Esophagus muscularis mucosa (tissue), 4 donors: Measurements from ENCODE around the gene CEP55. TPM values are rescaled to one million over a fixed set of nuclear protein-coding genes. Genes with fewer than 3 reads are reported as not detected.

Experiments used
- DNase-seq: peaks from one replicate; pipeline ENCODE4 v3.0.0-alpha.2; 2017; ENCODE audit errors: extremely low spot score
- H3K27ac ChIP-seq, 4 donors: fragments of 200-600 bp; sonication (generic); replicated peaks in 1 of 4; 1 replicate in 3 of 4; 2 replicates in 1 of 4; pipeline ENCODE4 v1.5.1; 2016 to 2019; ENCODE audit warnings: mild to moderate bottlenecking in 1 of 4
- H3K27me3 ChIP-seq, 4 donors: fragments of 200-600 bp; sonication (generic); one replicate each; pipeline versions ENCODE4 v1.5.1 to v1.6.0; 2016 to 2019
- H3K36me3 ChIP-seq, 4 donors: fragments of 200-600 bp; sonication (generic); one replicate each; pipeline ENCODE4 v1.5.1; 2016 to 2019
- H3K4me1 ChIP-seq, 4 donors: fragments of 200-600 bp; sonication (generic); one replicate each; pipeline ENCODE4 v1.5.1; 2016 to 2019
- H3K4me3 ChIP-seq, 4 donors: fragments of 200-600 bp; sonication (generic); 1 replicate in 2 of 4; 2 replicates in 2 of 4; pipeline ENCODE4 v1.5.1; 2016 to 2019; ENCODE audit warnings: mild to moderate bottlenecking in 4 of 4, moderate library complexity in 1 of 4
- H3K9me3 ChIP-seq, 4 donors: fragments of 200-600 bp; sonication (generic); 1 replicate in 3 of 4; 2 replicates in 1 of 4; pipeline ENCODE4 v1.5.1; 2016 to 2019
- EP300 ChIP-seq: sonication (generic); formaldehyde crosslinking; IDR thresholded peaks from one replicate; pipeline ENCODE4 v1.6.1; 2017; ENCODE audit warnings: antibody characterized with exemption
- POLR2A ChIP-seq: fragments of 450-650 bp; IDR thresholded peaks from one replicate; pipeline ENCODE4 v1.6.1; 2017; ENCODE audit warnings: antibody characterized with exemption, moderate library complexity, mild to moderate bottlenecking, low read depth
- POLR2AphosphoS5 ChIP-seq, 2 donors: sonication (generic); formaldehyde crosslinking; IDR thresholded peaks; one replicate each; pipeline ENCODE4 v1.6.1; 2017; ENCODE audit warnings: antibody characterized with exemption in 2 of 2
- WGBS: methylation state at CpG from one replicate; pipeline ENCODE4 v1.1.5; 2018; 5-methylcytosine and 5-hydroxymethylcytosine counted together
- intact Hi-C: fragments of 100-400 bp; cut with DNase I; formaldehyde crosslinking; loops from one replicate; pipeline ENCODE4 v1.15.1; 2023
- total RNA-seq, 4 donors: library from RNA; depleted of rRNA; stranded (reverse); fragments of >200 nt; gene quantifications; one replicate each; pipeline versions ENCODE4 v1.1.0 to v1.2.1, GENCODE V29; 2016
- TF ChIP-seq, protein P1 (sequence below), 3 experiments: fragments of 200-600 bp in 2 of 3; fragments of 450-650 bp in 1 of 3; sonication (generic) in 2 of 3; IDR thresholded peaks; one replicate each; pipeline ENCODE4 v1.5.1; 2017 to 2019; ENCODE audit warnings: antibody characterized with exemption in 3 of 3, mild to moderate bottlenecking in 2 of 3, moderate library complexity in 1 of 3

Gene CEP55
- total RNA-seq: under 1 TPM in 3 of 4 donors, not detected in 1; 0.19 to 0.80 (median 0.50) TPM

DNA sequence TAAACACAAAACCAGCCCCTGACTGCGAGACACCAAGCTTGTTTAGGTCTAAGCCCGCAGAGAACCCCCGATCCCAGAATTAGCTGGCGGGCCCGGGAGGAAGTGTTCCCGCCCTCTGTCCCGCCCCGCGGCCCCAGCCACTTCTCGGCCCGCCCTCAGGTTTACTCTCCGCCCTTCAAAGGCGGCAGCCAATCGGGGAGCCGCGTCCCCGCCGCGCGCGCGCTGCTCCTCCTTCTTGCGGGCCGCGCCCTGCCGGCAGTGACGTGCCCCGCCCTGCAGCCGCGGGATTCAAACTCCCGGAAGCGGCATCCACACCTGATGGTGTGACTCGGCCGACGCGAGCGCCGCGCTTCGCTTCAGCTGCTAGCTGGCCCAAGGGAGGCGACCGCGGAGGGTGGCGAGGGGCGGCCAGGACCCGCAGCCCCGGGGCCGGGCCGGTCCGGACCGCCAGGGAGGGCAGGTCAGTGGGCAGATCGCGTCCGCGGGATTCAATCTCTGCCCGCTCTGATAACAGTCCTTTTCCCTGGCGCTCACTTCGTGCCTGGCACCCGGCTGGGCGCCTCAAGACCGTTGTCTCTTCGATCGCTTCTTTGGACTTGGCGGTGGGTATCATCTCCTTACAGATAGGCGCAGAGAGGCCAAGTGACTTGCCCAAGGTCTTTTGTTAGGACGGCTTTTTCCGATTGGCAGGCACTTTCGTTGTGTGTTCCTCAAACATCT is at the start of gene CEP55:
TSS of gene CEP55 (plus strand) at position 291 of the 720 bp plus-strand sequence. CDS start 3,440 bp downstream, outside the sequence.
- Histone ChIP-seq H3K36me3 (no peaks in the 10 kb centered on the region), H3K4me1 (peaks cover 8 to 13% (median 12%) of the 10 kb centered on the region in 4 donors), H3K9me3 (no peaks in the 10 kb centered on the region), H3K27me3 (no peaks in the 10 kb centered on the region), H3K4me3 (peak within 1 kb of the TSS; percentile 59 to 75 (median 71)), H3K27ac (peak within 1 kb of the TSS; percentile 64 to 66 (median 65))
- intact Hi-C loops: no loop called here
- TF ChIP-seq EP300: no peak
- peak; percentile 53 to 85 for TF ChIP-seq POLR2AphosphoS5 (IDR thresholded peaks at IDR 0.05)
- TF ChIP-seq, protein P1, sequence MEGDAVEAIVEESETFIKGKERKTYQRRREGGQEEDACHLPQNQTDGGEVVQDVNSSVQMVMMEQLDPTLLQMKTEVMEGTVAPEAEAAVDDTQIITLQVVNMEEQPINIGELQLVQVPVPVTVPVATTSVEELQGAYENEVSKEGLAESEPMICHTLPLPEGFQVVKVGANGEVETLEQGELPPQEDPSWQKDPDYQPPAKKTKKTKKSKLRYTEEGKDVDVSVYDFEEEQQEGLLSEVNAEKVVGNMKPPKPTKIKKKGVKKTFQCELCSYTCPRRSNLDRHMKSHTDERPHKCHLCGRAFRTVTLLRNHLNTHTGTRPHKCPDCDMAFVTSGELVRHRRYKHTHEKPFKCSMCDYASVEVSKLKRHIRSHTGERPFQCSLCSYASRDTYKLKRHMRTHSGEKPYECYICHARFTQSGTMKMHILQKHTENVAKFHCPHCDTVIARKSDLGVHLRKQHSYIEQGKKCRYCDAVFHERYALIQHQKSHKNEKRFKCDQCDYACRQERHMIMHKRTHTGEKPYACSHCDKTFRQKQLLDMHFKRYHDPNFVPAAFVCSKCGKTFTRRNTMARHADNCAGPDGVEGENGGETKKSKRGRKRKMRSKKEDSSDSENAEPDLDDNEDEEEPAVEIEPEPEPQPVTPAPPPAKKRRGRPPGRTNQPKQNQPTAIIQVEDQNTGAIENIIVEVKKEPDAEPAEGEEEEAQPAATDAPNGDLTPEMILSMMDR (IDR thresholded peaks at IDR 0.05): no peak
- peak; percentile 98 for DNase-seq
- WGBS: 4% methylated on average over 19 of the region's 68 CpGs

DNA sequence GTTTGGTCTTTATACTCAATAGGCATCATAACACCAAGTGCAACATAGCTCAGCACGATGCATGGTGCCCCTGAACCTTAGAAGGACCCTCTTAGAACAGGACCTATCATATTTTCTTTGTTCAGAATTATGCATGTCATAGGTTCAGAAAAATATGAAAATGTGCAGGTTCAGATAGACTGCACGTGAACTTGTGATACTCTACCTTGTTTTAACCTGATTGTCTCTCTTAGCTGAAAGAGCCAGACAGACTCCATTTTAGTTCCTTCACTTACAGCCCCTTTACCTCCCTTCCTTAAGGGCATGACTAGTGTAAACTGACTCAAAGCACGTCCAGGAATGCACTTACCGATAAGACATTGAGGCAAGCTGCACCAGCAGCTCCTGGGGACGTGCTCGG is 49.4 kb upstream of the CEP55 start:
- no peaks in the 10 kb centered on the region for H3K9me3 ChIP-seq
- TF ChIP-seq POLR2A (no peak), POLR2AphosphoS5 (IDR thresholded peaks at IDR 0.05) (no peak)
- TF ChIP-seq, protein P1 (IDR thresholded peaks at IDR 0.05): no peak
- peaks cover 10 to 41% (median 30%) of the 10 kb centered on the region in 4 donors for H3K36me3 ChIP-seq
- no peaks in the 10 kb centered on the region for H3K27me3 ChIP-seq
- WGBS: 72% methylated on average over 6 of the region's 6 CpGs
- intact Hi-C loops: no loop called here
- peak overlapping the region; percentile 99 to 100 (median 99) for H3K27ac ChIP-seq
- DNase-seq: no peak
- H3K4me3 ChIP-seq: no peak overlapping the region
- H3K4me1 ChIP-seq: peaks cover 33 to 56% (median 48%) of the 10 kb centered on the region in 4 donors

DNA sequence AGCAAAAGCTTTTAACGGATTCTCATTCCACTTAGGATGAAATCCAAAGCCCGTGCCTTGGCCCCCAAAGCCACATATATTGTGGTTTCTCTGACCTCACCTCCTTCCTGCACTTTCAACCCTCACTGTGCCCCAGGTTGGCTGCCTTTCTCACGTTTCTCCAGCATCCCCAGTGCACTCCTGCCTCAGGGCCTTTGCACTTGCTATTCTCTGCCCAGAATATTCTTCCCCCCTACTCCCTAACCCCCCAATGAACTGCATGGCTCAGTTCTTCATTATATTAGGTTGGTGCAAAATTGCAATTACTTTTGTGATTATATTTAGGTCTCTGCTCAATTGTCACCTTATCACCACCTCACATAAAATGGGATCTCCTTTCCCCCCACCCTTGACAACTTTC is 48.4 kb upstream of the CEP55 start:
- Histone ChIP-seq H3K4me3 (no peak overlapping the region), H3K27ac (peak overlapping the region; percentile 99 to 100 (median 99)), H3K4me1 (peaks cover 26 to 49% (median 39%) of the 10 kb centered on the region in 4 donors), H3K9me3 (no peaks in the 10 kb centered on the region), H3K36me3 (peaks cover 10 to 41% (median 31%) of the 10 kb centered on the region in 4 donors), H3K27me3 (no peaks in the 10 kb centered on the region)
- 50% methylated on average over 3 of the region's 3 CpGs for WGBS
- TF ChIP-seq EP300 (no peak), POLR2AphosphoS5 (IDR thresholded peaks at IDR 0.05) (no peak), POLR2A (no peak)
- TF ChIP-seq, protein P1 (IDR thresholded peaks at IDR 0.05): no peak
- intact Hi-C loops: no loop called here
- DNase-seq: no peak

DNA sequence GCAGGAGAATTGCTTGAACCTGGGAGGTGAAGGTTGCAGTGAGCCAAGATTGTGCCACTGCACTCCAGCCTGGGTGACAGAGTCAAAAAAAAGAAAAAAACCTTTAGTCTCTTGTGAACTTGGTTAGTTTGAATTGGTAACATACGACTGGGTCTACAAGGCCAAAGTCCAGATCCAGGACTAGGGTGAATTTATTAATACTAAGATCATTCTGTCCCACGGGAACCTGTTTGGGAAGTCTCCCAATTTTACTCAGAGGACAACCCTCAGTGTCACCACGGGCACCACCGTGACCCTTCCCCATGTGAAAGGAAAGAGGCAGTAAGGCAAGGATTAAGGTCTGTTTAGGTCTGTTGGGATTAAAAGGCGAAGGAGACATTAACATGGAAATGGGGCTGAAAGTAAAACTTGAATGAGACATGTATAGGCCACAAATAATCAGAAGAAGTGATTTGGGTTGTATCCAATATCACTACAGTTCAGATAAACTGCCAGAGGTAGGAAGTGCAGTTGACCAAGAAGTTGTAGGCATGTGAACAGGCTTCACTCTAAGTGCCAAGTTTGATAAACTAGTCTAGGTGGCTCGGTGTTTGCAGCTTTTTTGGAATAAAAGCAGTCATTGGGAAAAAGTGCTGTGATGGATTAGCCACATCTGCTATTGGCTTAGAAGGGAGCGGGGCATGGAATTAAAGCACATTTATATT is 45.0 kb upstream of the CEP55 start:
- peaks cover 21 to 67% (median 41%) of the 10 kb centered on the region in 4 donors for H3K36me3 ChIP-seq
- intact Hi-C loops: no loop called here
- no peak for DNase-seq
- H3K4me3 ChIP-seq: no peak overlapping the region
- H3K4me1 ChIP-seq: peaks cover 5 to 22% (median 8%) of the 10 kb centered on the region in 4 donors
- H3K27ac ChIP-seq: peak overlapping the region in 2 of 4 donors; percentile 2 to 11
- 74% methylated on average over 7 of the region's 7 CpGs for WGBS
- TF ChIP-seq, protein P1 (IDR thresholded peaks at IDR 0.05): no peak
- TF ChIP-seq POLR2AphosphoS5 (IDR thresholded peaks at IDR 0.05) (no peak), EP300 (no peak), POLR2A (no peak)
- no peaks in the 10 kb centered on the region for H3K27me3 ChIP-seq
- H3K9me3 ChIP-seq: no peaks in the 10 kb centered on the region
